Astrocyte (in vitro differentiated cells and primary cell): Measurements from ENCODE around the gene PHAX. TPM values are rescaled to one million over a fixed set of nuclear protein-coding genes. Genes with fewer than 3 reads are reported as not detected.

Experiments
- DNase-seq: peaks from one replicate; pipeline ENCODE4 v3.0.0-alpha.2; 2010; ENCODE audit warnings: low read depth
- FAIRE-seq: peaks from 2 replicates; lab custom pipeline; 2011; peaks lifted over from hg19 to GRCh38; lab: Jason Lieb, UNC
- H2AFZ ChIP-seq: 2 replicates; pipeline ENCODE4 v1.6.0; 2012; ENCODE audit warnings: low read depth, low read length, inconsistent platforms
- H3K27ac ChIP-seq: 2 replicates; pipeline ENCODE4 v1.5.1; 2011; ENCODE audit warnings: low read depth, low read length, inconsistent platforms
- H3K27me3 ChIP-seq: 2 replicates; pipeline ENCODE4 v1.6.0; 2011; ENCODE audit warnings: low read length, inconsistent platforms; ENCODE audit not compliant: insufficient read depth
- H3K36me3 ChIP-seq: 2 replicates; pipeline ENCODE4 v1.5.1; 2011; ENCODE audit warnings: low read length, inconsistent platforms; ENCODE audit not compliant: insufficient read depth
- H3K4me1 ChIP-seq: 2 replicates; pipeline ENCODE4 v1.5.1; 2011; ENCODE audit warnings: low read length, inconsistent platforms; ENCODE audit not compliant: insufficient read depth
- H3K4me2 ChIP-seq: 2 replicates; pipeline ENCODE4 v1.6.0; 2012; ENCODE audit warnings: low read length, inconsistent platforms
- H3K4me3 ChIP-seq: 2 replicates; pipeline ENCODE4 v1.5.1; 2011; ENCODE audit warnings: low read depth, mild to moderate bottlenecking, low read length, inconsistent platforms; ENCODE audit not compliant: insufficient read depth
- H3K79me2 ChIP-seq: 2 replicates; pipeline ENCODE4 v1.6.0; 2012; ENCODE audit warnings: mild to moderate bottlenecking, low read length, inconsistent platforms; ENCODE audit not compliant: insufficient read depth
- H3K9ac ChIP-seq: 2 replicates; pipeline ENCODE4 v1.6.0; 2012; ENCODE audit warnings: mild to moderate bottlenecking, low read length, inconsistent platforms
- H3K9me3 ChIP-seq: 2 replicates; pipeline ENCODE4 v1.5.1; 2012; ENCODE audit warnings: low read depth, mild to moderate bottlenecking, low read length, inconsistent platforms; ENCODE audit not compliant: insufficient read depth
- H4K20me1 ChIP-seq: 2 replicates; pipeline ENCODE4 v1.6.0; 2012; ENCODE audit warnings: low read length, inconsistent platforms; ENCODE audit not compliant: insufficient read depth
- H3K27ac Mint-ChIP-seq: one replicate; pipeline ENCODE4 v1.8.0; 2021; ENCODE audit warnings: mild to moderate bottlenecking, mixed read lengths; ENCODE audit not compliant: unreplicated experiment
- H3K27me3 Mint-ChIP-seq: one replicate; pipeline ENCODE4 v1.8.0; 2021; ENCODE audit warnings: low read depth, mixed read lengths; ENCODE audit not compliant: unreplicated experiment
- H3K36me3 Mint-ChIP-seq: one replicate; pipeline ENCODE4 v1.8.0; 2021; ENCODE audit warnings: low read depth, mixed read lengths; ENCODE audit not compliant: unreplicated experiment
- H3K4me1 Mint-ChIP-seq: one replicate; pipeline ENCODE4 v1.8.0; 2021; ENCODE audit warnings: low read depth, mixed read lengths; ENCODE audit not compliant: unreplicated experiment
- H3K4me3 Mint-ChIP-seq: one replicate; pipeline ENCODE4 v1.8.0; 2021; ENCODE audit warnings: mild to moderate bottlenecking, moderate library complexity, mixed read lengths; ENCODE audit not compliant: unreplicated experiment
- H3K9me3 Mint-ChIP-seq: one replicate; pipeline ENCODE4 v1.8.0; 2021; ENCODE audit warnings: mild to moderate bottlenecking, mixed read lengths; ENCODE audit not compliant: unreplicated experiment
- CTCF ChIP-seq: IDR thresholded peaks from 2 replicates; pipeline ENCODE4 v1.5.1; 2011; ENCODE audit warnings: low read depth, mild to moderate bottlenecking, inconsistent platforms, low read length, moderate library complexity; ENCODE audit not compliant: insufficient read depth
- EZH2 ChIP-seq: IDR thresholded peaks from 2 replicates; pipeline ENCODE4 v1.6.1; 2012; ENCODE audit warnings: mild to moderate bottlenecking, low read length, inconsistent platforms; ENCODE audit not compliant: insufficient read depth
- total RNA-seq: library from RNA; stranded (reverse); gene quantifications from 2 replicates; pipeline ENCODE4 v1.2.1, GENCODE V29; 2021

Gene PHAX
- total RNA-seq, 1 donor from 2014 or later = 58.1 TPM

- Histone ChIP-seq H3K79me2 (peaks cover 20% of the 10 kb centered on the region), H3K4me1 (peaks cover 11% of the 10 kb centered on the region), H3K9me3 (no peaks in the 10 kb centered on the region), H3K9ac (peak within 1 kb of the TSS; percentile 80), H2AFZ (peak within 1 kb of the TSS; percentile 87), H3K4me2 (peak within 1 kb of the TSS; percentile 90), H4K20me1 (no peaks in the 10 kb centered on the region), H3K27me3 (no peaks in the 10 kb centered on the region), H3K36me3 (peaks cover 6% of the 10 kb centered on the region), H3K4me3 (peak within 1 kb of the TSS; percentile 74), H3K27ac (peak within 1 kb of the TSS; percentile 68)
- peaks cover 17% of the 10 kb centered on the region for H3K4me1 Mint-ChIP-seq
- peaks cover 9% of the 10 kb centered on the region for H3K36me3 Mint-ChIP-seq
- no peak for TF ChIP-seq EZH2
- peak; percentile 29 for TF ChIP-seq CTCF
- FAIRE-seq = no peak
- peak within 1 kb of the TSS; percentile 96 for H3K27ac Mint-ChIP-seq
- DNase-seq = peak; percentile 90
- H3K27me3 Mint-ChIP-seq = no peaks in the 10 kb centered on the region
- no peaks in the 10 kb centered on the region for H3K9me3 Mint-ChIP-seq
- H3K4me3 Mint-ChIP-seq = peak within 1 kb of the TSS; percentile 83
Observed at GRCh38 chr5:126594748-126595485, 5.8 kb upstream of the PHAX start, which contains the start of gene ALDH7A1. ALDH7A1 (minus strand) TSS chr5:126595219; CDS start chr5:126595198, 21 bp downstream.

GRCh38 chr5:126595486-126596083, 5.2 kb upstream of the PHAX start:
- Histone ChIP-seq H2AFZ (peak overlapping the region; percentile 87), H3K79me2 (peaks cover 20% of the 10 kb centered on the region), H3K27ac (peak overlapping the region; percentile 68), H3K4me1 (peaks cover 15% of the 10 kb centered on the region), H3K36me3 (peaks cover 6% of the 10 kb centered on the region), H3K9me3 (no peaks in the 10 kb centered on the region), H3K4me3 (peak overlapping the region; percentile 74), H3K27me3 (no peaks in the 10 kb centered on the region), H3K9ac (peak overlapping the region; percentile 80), H3K4me2 (peak overlapping the region; percentile 90), H4K20me1 (no peaks in the 10 kb centered on the region)
- H3K27me3 Mint-ChIP-seq = no peaks in the 10 kb centered on the region
- no peaks in the 10 kb centered on the region for H3K9me3 Mint-ChIP-seq
- peak overlapping the region; percentile 83 for H3K4me3 Mint-ChIP-seq
- H3K36me3 Mint-ChIP-seq = peaks cover 8% of the 10 kb centered on the region
- TF ChIP-seq CTCF (no peak), EZH2 (no peak)
- peak overlapping the region; percentile 96 for H3K27ac Mint-ChIP-seq
- FAIRE-seq (no peak), DNase-seq (no peak)
- H3K4me1 Mint-ChIP-seq = peaks cover 17% of the 10 kb centered on the region

DNA sequence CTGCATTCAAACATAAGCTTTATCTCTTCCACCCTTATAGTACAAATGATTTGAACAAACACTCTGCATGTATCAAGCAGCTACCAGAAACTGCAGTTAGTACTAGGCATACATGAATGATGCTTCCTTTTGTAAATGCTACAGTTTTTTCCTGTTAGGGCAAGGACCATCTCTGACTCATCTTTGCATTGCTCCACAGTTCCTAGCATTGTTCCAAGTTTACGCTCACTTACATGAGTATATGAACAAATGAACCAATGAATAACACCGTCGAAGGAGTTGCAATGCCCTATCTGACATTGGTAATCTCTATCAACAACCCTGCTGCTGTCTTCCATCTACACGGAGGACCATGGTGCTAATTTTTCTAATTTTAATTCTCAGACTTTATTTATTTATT, 3.6 kb upstream of the PHAX start:
- no peak overlapping the region for H2AFZ ChIP-seq
- no peak overlapping the region for H3K4me3 ChIP-seq
- H3K27ac ChIP-seq = no peak overlapping the region
- no peak overlapping the region for H3K27ac Mint-ChIP-seq
- H3K4me2 ChIP-seq = no peak overlapping the region
- peak; percentile 79 for DNase-seq
- H3K4me3 Mint-ChIP-seq = no peak overlapping the region
- H3K36me3 Mint-ChIP-seq = peaks cover 5% of the 10 kb centered on the region
- peaks cover 1% of the 10 kb centered on the region for H4K20me1 ChIP-seq
- FAIRE-seq = no peak
- H3K36me3 ChIP-seq = peaks cover 5% of the 10 kb centered on the region
- H3K27me3 Mint-ChIP-seq = no peaks in the 10 kb centered on the region
- H3K4me1 ChIP-seq = peaks cover 16% of the 10 kb centered on the region
- H3K27me3 ChIP-seq = no peaks in the 10 kb centered on the region
- TF ChIP-seq EZH2 (no peak), CTCF (no peak)
- H3K9ac ChIP-seq = no peak overlapping the region
- no peaks in the 10 kb centered on the region for H3K9me3 Mint-ChIP-seq
- H3K4me1 Mint-ChIP-seq = peaks cover 17% of the 10 kb centered on the region
- peaks cover 35% of the 10 kb centered on the region for H3K79me2 ChIP-seq
- H3K9me3 ChIP-seq = no peaks in the 10 kb centered on the region
